ENCODE measurements around the gene SH2D3C.

GRCh38 chr9:127754099-127755060 is 24.1 kb downstream of the SH2D3C start:
- TF ChIP-seq CTCF (IDR thresholded peaks at IDR 0.05; ENCODE audit: low read length) = no peak
- no peak for TF ChIP-seq EZH2 (optimal IDR thresholded peaks at IDR 0.05; ENCODE audit: low read depth, low read length)
